Prostate gland (tissue), 2 donors: ENCODE measurements around the gene SLC17A2.

ENCODE experiments used
- POLR2A ChIP-seq: fragments of 450-650 bp; IDR thresholded peaks from one replicate; pipeline ENCODE4 v1.6.1; 2016; ENCODE audit warnings: antibody characterized with exemption, mild to moderate bottlenecking
- POLR2AphosphoS5 ChIP-seq: sonication (generic); formaldehyde crosslinking; IDR thresholded peaks from one replicate; pipeline ENCODE4 v1.6.1; 2017; ENCODE audit warnings: antibody characterized with exemption
- TF ChIP-seq, protein P1 (sequence below), 4 experiments: fragments of 200-600 bp in 2 of 4; fragments of 450-650 bp in 2 of 4; sonication (generic) in 2 of 4; IDR thresholded peaks; 1 replicate in 3 of 4; 2 replicates in 1 of 4; pipeline ENCODE4 v1.5.1; 2016 to 2019; ENCODE audit warnings: antibody characterized with exemption in 4 of 4, mild to moderate bottlenecking in 2 of 4, moderate library complexity in 2 of 4

DNA sequence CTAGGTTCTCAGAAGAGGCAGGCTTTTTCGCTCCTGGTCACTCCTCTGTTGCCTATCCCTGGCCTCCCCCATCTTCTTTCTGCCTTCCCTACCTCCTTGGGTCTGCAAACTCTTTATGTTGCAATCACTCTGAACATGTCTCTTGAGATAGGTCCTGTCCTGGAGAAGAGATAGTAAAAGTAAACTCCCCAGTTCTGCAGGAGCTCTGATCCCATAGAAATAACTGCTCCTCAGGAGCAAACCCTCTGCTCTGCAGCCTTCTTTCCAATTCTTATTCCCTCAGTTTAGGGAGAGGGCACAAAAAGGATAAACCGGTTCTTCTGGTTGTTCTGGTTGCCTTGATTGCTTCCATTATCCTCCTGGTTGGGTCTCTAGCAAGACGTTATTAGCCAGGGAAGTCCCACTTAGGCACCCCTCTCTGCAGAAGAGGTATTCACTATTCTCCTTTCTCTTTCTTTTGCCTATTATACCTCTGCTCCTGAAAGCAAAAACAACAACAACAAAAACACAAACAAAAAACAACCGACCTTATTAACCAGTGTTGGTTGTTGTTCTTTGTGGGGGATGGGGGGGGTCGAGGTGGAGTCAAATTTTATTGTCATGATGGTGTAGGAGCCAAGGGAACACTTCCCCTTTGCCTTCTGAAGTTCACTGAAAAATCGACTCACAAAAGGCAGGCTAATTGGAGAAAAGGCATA, 33.1 kb upstream of the SLC17A2 start:
- TF ChIP-seq POLR2A (no peak), POLR2AphosphoS5 (peak; percentile 39)
- TF ChIP-seq, protein P1, sequence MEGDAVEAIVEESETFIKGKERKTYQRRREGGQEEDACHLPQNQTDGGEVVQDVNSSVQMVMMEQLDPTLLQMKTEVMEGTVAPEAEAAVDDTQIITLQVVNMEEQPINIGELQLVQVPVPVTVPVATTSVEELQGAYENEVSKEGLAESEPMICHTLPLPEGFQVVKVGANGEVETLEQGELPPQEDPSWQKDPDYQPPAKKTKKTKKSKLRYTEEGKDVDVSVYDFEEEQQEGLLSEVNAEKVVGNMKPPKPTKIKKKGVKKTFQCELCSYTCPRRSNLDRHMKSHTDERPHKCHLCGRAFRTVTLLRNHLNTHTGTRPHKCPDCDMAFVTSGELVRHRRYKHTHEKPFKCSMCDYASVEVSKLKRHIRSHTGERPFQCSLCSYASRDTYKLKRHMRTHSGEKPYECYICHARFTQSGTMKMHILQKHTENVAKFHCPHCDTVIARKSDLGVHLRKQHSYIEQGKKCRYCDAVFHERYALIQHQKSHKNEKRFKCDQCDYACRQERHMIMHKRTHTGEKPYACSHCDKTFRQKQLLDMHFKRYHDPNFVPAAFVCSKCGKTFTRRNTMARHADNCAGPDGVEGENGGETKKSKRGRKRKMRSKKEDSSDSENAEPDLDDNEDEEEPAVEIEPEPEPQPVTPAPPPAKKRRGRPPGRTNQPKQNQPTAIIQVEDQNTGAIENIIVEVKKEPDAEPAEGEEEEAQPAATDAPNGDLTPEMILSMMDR (IDR thresholded peaks at IDR 0.05): no peak
